Astrocyte of the spinal cord (primary cell): ENCODE data around the gene PCBP3.
A peak's percentile ranks its signal among the peaks of the same experiment; 100 is the strongest.

Source experiments
- DNase-seq: peaks from one replicate; pipeline ENCODE4 v3.0.0; 2011; ENCODE audit warnings: low read depth, low spot score
- H3K4me3 ChIP-seq: 2 replicates; pipeline ENCODE4 v1.5.1; 2011; ENCODE audit warnings: low read depth, mild to moderate bottlenecking, low read length, moderate library complexity
- in situ Hi-C: cut with HindIII; loops from 2 replicates; pipeline ENCODE4 v1.10.0; 2017; ENCODE audit warnings: low sequenced_read_pairs
- TF ChIP-seq, protein P1 (sequence below): IDR thresholded peaks from 2 replicates; pipeline ENCODE4 v1.5.1; 2012; ENCODE audit warnings: low read depth, mild to moderate bottlenecking, low read length, inconsistent platforms

The PCBP3 gene

DNA sequence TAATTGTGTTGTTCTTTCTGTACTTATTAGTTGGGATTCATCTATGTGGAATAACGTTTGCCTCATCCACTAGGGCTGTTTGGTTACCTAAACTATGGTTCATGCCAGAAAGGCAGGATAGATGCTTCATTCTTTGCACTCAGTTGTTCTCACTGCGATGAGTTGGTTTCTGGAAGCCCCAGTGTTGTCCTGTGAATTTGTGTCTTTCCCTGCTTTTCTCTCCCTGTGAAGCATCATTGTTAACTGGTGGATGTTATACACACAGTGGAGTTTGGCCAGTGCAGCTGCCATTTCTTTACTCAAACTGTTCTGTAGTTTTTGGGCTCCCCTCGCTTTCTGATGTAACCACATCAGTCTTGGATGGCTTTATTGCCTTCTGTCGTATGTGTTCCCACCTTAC, 194.4 kb downstream of the PCBP3 start:
- no peak for DNase-seq
- TF ChIP-seq, protein P1, sequence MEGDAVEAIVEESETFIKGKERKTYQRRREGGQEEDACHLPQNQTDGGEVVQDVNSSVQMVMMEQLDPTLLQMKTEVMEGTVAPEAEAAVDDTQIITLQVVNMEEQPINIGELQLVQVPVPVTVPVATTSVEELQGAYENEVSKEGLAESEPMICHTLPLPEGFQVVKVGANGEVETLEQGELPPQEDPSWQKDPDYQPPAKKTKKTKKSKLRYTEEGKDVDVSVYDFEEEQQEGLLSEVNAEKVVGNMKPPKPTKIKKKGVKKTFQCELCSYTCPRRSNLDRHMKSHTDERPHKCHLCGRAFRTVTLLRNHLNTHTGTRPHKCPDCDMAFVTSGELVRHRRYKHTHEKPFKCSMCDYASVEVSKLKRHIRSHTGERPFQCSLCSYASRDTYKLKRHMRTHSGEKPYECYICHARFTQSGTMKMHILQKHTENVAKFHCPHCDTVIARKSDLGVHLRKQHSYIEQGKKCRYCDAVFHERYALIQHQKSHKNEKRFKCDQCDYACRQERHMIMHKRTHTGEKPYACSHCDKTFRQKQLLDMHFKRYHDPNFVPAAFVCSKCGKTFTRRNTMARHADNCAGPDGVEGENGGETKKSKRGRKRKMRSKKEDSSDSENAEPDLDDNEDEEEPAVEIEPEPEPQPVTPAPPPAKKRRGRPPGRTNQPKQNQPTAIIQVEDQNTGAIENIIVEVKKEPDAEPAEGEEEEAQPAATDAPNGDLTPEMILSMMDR, result no peak
- in situ Hi-C loops, result no loop called here
- no peak overlapping the region for H3K4me3 ChIP-seq

DNA sequence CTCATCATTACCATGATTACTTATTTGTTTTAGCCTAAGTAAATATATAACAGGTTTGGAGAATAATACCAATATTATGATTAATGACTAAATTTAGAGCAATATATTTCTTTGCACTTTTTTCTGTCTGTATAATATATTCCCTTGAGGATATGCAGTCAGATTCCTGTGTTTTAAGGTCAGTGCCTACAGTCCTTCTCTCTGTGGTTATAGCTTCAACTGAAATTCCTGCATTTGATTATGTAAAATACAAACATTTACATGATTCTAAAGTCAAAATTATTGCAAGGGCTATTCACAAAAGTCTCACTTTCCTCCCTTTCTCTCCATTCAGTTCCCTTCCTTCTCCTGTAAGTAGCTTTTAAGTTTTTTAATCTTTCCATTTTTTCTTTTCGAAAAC, 195.1 kb downstream of the PCBP3 start:
- in situ Hi-C loops, result no loop called here
- TF ChIP-seq, protein P1, result no peak
- peak; percentile 29 for DNase-seq
- no peak overlapping the region for H3K4me3 ChIP-seq

DNA sequence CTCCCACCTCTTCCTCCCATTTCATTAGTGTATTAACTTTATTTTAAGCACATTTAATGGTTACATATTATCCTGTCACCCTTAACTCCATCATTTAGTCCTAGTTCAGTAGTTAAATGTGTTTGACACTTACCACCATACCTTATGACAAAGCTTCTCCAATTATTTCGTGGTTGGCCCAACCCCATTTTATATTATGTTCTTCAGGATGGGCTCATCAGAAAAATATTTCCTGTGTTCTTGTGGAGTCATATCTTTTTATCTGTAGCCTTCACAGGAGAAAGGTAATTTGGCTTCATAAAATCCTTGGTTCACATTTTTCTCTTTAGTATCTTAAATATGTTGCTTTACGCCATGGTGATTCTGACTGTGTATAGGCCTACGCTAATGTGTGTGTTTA, 195.7 kb downstream of the PCBP3 start:
- DNase-seq, result peak; percentile 47
- no peak overlapping the region for H3K4me3 ChIP-seq
- TF ChIP-seq, protein P1, result no peak
- in situ Hi-C loops, result no loop called here

DNA sequence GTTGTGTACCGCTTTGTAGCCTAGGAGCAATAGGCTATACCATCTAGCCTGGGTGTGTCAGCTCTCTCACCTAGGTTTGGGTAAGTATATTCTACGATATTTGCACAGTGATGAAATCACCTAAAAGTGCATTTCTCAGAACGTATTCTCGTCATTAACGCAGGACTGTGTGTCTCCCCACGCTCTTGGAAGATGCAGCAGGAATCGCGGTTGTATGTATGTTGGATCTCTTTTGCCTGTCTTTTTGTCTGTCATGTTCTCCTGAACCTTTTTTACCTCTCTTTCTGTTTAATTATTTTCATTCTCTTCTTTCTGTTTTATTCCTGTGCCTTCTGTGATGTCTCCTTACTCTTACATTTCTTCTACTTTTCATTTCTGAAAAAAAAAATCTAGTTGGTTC, 197.5 kb downstream of the PCBP3 start:
- TF ChIP-seq, protein P1, result no peak
- DNase-seq, result peak; percentile 4
- H3K4me3 ChIP-seq, result no peak overlapping the region
- in situ Hi-C loops, result no loop called here

DNA sequence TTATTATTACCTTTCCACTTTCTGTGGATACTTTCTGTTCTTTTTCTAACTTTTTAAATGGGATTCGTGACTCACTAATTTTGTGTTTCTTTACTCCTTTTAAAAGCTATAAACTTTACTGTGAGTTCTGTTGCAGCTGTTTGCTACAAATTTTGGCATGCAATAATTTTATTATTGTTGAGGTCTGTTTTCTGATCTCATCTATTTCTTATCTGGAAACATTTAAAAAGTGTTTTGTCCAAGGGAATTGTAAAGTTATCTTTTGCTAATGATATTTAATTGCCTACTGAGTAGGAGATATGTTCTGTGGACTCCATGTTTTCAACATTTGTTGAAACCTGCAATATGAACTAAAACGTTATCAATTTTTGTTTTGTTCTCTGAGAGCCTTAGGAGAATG, 199.9 kb downstream of the PCBP3 start:
- TF ChIP-seq, protein P1, result no peak
- no peak for DNase-seq
- no peak overlapping the region for H3K4me3 ChIP-seq
- in situ Hi-C loops, result no loop called here

DNA sequence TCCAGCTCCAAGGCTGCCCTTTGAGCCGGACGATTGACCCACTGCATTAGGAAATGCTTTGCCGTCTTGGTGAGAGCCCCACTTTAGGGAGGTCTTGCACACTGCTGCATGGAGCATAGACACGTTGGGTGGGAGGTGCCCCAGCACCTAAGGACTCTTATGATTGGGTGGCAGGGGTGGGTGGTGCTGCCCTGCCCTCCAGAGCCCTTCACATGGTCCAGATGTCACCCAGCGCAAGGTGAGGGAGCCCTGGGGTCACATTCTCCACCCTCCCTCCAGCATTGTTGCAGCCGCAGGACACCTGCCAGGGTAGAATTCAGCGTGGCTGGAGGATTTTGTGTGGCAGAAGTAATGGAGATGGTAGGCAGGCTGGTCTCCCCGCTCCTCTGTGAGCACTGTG, 200.7 kb downstream of the PCBP3 start:
- TF ChIP-seq, protein P1, result no peak
- no peak for DNase-seq
- H3K4me3 ChIP-seq, result no peak overlapping the region
- in situ Hi-C loops, result no loop called here

DNA sequence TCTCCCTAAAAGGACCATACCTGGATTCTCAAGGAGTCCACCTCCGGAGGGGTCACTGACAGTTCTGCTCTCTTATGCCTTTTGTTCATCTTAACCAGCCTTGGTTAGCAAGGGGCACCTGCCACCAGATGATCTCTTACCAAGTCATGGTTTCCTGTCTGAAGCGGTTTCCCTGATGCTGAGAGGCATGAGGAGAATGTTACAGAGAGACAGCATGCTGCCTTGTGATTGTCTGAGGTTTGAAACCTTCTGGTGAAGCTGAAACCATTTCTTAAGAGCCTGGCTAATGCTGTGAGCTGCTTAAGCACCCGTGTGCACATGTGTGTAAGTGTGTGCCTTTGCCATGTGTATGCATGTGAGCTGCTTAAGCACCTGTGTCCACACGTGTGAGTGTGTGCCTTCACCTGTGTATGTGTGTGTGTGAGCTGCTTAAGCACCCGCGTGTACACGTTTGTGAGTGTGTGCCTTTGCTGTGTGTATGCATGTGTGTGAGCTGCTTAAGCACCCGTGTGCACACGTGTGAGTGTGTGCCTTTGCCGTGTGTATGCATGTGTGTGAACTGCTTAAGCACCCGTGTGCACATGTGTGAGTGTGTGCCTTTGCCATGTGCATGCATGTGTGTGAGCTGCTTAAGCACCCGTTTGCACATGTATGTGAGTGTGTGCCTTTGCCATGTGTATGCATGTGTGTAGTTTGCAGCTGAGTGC, 201.7 kb downstream of the PCBP3 start:
- DNase-seq, result no peak
- in situ Hi-C loops, result no loop called here
- H3K4me3 ChIP-seq, result no peak overlapping the region
- TF ChIP-seq, protein P1, result no peak
